Adipocyte (in vitro differentiated cells): ENCODE data around the gene CDC42BPA.

ENCODE experiments used
- DNase-seq: peaks from one replicate; pipeline ENCODE4 v3.0.0-alpha.2; 2015; ENCODE audit warnings: low read depth
- H3K27me3 ChIP-seq: replicated peaks from 2 replicates; pipeline ENCODE4 v1.7.0; 2013; ENCODE audit warnings: mild to moderate bottlenecking, low read length, moderate library complexity; ENCODE audit not compliant: control insufficient read depth, insufficient read depth
- H3K36me3 ChIP-seq: 2 replicates; pipeline ENCODE4 v1.7.0; 2013; ENCODE audit warnings: low read length, mild to moderate bottlenecking, moderate library complexity; ENCODE audit not compliant: control insufficient read depth, insufficient read depth, severe bottlenecking
- H3K4me1 ChIP-seq: 2 replicates; pipeline ENCODE4 v1.7.0; 2013; ENCODE audit warnings: mild to moderate bottlenecking, low read length, moderate library complexity; ENCODE audit not compliant: control insufficient read depth, insufficient read depth
- H3K4me3 ChIP-seq: 2 replicates; pipeline ENCODE4 v1.7.0; 2013; ENCODE audit warnings: mild to moderate bottlenecking, low read length, moderate library complexity
- H3K9ac ChIP-seq: 2 replicates; pipeline ENCODE4 v1.7.0; 2013; ENCODE audit warnings: mild to moderate bottlenecking, low read length, moderate library complexity
- H3K9me3 ChIP-seq: 2 replicates; pipeline ENCODE4 v1.7.0; 2013; ENCODE audit warnings: mild to moderate bottlenecking, low read length, moderate library complexity; ENCODE audit not compliant: control insufficient read depth

The CDC42BPA gene

DNA sequence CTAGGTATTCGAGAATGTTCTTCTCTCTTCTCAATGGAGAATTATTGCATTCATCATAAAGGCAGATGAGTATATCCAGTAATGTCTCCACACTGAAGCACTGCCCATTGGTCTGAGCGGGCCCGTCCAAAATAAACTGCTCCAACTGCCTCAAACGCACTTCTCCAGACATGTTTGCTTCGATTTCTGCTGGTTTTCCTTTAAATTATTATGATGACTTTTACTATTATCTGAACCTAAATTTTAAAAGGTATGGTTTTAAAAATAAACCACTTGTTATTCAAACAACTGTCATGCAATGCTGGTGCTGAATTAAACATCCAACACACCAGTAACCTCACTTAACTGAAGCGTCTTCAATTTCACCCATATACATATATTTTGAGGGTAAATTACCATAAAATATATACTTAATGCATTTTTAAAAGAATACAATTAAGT is 1.3 kb downstream of the CDC42BPA start:
- peak; percentile 54 for DNase-seq
- Histone ChIP-seq H3K27me3 (no peaks in the 10 kb centered on the region), H3K4me3 (peak overlapping the region; percentile 97), H3K36me3 (no peaks in the 10 kb centered on the region), H3K9ac (peak overlapping the region; percentile 95), H3K4me1 (peaks cover 12% of the 10 kb centered on the region), H3K9me3 (no peaks in the 10 kb centered on the region)

DNA sequence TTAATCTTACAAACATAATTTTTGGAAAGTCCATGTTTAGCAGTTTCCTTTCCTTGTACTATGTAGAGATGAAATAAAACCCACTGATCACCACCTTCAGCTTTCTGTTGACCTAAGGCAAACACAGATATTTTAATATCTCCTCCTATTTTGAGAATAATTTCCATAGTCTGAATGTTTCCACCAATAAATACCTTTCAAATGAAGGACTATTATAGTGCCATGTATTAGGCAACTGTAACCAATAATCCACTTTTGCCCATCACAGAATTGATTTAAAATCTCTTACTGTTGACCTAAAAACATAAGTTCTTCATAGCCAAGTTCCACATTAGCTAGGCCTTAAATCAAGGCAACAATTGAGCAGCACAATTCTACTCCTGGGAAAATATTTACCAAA is 1.8 kb downstream of the CDC42BPA start:
- DNase-seq, result peak; percentile 12
- H3K4me1 ChIP-seq, result peaks cover 12% of the 10 kb centered on the region
- H3K36me3 ChIP-seq, result no peaks in the 10 kb centered on the region
- H3K9ac ChIP-seq, result peak overlapping the region; percentile 95
- no peaks in the 10 kb centered on the region for H3K27me3 ChIP-seq
- H3K4me3 ChIP-seq, result peak overlapping the region; percentile 97
- no peaks in the 10 kb centered on the region for H3K9me3 ChIP-seq

DNA sequence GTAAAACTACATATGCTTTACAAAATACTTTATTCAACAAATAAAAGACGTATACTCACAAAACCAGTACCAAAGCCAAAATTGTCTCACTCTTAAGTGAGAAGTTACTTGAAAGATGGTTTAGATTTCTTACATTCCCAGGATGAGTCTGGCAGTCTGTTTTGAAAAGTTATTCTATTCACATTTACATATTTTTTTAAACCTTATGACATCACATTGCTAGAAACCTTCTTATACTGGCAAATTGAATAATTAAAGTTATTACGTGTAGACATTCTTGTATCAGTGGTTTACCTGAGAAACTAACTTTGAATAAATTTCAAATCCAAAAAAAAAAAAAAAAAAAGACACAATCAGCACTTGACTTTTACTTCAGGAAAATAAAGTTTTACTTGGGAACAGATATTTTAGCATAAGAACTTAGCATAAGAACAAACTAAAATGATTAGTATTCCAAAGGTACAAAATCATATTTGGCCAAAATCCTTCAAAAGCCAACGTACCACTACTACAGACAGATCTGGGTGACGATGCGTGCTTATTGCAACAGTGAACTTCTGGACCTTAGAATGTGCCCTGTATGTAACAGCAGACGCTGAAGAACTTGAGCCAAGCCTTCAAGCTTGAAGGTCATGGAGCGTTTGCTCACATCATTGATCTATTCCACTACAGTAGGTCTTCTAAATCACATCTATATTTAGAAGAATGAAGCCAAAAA is 2.5 kb downstream of the CDC42BPA start:
- Histone ChIP-seq H3K27me3 (no peaks in the 10 kb centered on the region), H3K9me3 (no peaks in the 10 kb centered on the region), H3K4me3 (peak overlapping the region; percentile 97), H3K4me1 (peaks cover 12% of the 10 kb centered on the region), H3K36me3 (no peaks in the 10 kb centered on the region), H3K9ac (peak overlapping the region; percentile 95)
- DNase-seq, result peak; percentile 92

DNA sequence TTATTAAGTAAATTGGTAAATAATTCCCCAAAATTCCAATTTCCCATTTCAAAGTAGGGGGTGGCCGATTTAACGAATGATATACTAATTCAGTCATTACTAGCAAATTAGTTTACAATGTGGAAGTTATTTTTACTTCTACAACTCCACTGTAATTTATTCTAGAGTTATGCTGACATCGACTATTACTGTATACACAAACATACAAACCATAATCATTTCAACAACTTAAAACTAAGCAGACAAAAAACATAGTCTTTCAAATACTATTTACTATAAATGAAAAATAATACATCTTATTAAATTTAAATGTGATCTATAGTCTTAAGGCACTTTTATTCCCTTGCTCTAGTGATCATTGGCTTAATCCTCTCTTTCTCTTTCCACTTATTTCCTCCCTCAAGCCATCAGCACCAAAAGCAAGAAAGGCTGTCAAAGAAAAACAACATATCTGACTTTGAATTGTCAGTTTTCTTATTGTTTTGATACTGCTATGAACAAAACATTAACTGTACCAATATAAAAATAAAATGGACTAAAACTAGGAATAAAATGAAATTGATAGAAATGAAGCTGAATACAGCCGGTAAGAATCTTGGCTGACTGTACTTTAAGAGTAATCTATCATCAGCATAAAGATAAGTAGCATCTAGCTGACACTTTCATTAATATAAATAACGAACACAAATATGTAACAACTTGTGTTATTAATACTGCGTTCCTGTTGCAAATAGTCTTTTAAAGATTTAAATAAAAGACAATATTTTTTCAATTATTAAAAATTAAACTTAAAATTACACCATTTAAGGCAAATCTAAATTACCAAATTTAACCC is 4.1 kb downstream of the CDC42BPA start:
- peaks cover 11% of the 10 kb centered on the region for H3K4me1 ChIP-seq
- peak overlapping the region; percentile 97 for H3K4me3 ChIP-seq
- no peaks in the 10 kb centered on the region for H3K27me3 ChIP-seq
- peak overlapping the region; percentile 95 for H3K9ac ChIP-seq
- no peaks in the 10 kb centered on the region for H3K9me3 ChIP-seq
- H3K36me3 ChIP-seq, result no peaks in the 10 kb centered on the region
- DNase-seq, result no peak

DNA sequence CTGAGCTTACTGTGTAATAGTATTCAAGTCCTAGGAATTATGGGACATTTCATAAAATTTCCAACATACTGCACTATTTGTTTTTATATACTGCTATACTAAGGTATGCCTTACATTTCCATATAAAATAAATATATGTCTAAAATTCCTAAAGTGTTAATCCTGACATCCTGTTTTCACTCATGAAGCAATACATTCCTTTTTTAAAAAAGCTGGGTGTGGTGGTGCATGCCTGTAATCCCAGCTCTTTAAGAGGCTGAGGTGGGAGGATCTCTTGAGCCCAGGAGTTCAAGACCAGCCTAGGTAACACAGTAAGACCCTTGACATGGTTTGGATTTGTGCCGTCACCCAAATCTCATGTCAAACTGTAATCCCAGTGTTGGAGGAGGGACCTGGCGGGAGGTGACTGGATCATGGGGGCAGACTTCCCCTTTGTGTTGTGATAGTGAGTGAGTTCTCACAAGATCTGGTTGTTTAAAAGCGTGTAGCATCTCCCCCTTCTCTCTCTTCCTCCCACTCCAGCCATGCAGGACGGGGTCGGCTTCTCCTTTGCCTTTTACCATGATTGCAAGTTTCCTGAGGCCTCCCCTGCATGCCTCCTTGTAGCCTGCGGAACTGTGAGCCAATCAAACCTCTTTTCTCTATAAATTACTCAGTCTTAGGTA is 5.8 kb downstream of the CDC42BPA start:
- Histone ChIP-seq H3K27me3 (no peaks in the 10 kb centered on the region), H3K9ac (no peak overlapping the region), H3K36me3 (no peaks in the 10 kb centered on the region), H3K4me1 (peaks cover 19% of the 10 kb centered on the region), H3K4me3 (no peak overlapping the region), H3K9me3 (no peaks in the 10 kb centered on the region)
- DNase-seq, result no peak

DNA sequence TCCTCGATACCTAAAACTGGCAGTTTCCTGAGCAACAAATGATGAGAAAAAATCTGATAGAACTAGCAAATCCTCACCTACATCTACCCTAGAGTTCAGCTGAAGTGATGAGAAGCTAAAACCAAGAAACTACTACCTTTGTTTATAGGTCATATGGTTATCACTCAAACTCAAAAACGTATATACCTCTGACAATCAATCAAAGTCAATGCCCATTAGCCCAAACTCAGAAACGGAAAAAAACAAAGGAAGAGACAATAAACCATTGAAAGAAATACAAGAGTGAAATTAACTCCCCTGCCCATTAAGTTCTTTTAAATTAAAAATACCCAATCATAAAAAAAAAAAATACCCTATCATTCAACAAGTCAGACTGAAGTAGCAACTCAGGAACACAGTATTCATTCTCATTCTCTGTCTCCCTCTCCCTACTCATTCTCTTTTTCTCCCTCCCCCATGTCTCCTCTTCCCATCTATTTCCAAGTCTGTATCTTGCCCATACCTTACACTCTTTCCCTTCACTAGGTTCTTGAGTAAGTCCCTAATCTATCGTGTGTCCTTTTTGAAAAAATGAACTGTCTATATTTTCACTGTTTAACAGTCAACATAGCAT is 6.8 kb downstream of the CDC42BPA start:
- H3K27me3 ChIP-seq, result no peaks in the 10 kb centered on the region
- H3K9me3 ChIP-seq, result no peaks in the 10 kb centered on the region
- no peak for DNase-seq
- H3K4me3 ChIP-seq, result no peak overlapping the region
- no peak overlapping the region for H3K9ac ChIP-seq
- H3K4me1 ChIP-seq, result peaks cover 19% of the 10 kb centered on the region
- no peaks in the 10 kb centered on the region for H3K36me3 ChIP-seq

DNA sequence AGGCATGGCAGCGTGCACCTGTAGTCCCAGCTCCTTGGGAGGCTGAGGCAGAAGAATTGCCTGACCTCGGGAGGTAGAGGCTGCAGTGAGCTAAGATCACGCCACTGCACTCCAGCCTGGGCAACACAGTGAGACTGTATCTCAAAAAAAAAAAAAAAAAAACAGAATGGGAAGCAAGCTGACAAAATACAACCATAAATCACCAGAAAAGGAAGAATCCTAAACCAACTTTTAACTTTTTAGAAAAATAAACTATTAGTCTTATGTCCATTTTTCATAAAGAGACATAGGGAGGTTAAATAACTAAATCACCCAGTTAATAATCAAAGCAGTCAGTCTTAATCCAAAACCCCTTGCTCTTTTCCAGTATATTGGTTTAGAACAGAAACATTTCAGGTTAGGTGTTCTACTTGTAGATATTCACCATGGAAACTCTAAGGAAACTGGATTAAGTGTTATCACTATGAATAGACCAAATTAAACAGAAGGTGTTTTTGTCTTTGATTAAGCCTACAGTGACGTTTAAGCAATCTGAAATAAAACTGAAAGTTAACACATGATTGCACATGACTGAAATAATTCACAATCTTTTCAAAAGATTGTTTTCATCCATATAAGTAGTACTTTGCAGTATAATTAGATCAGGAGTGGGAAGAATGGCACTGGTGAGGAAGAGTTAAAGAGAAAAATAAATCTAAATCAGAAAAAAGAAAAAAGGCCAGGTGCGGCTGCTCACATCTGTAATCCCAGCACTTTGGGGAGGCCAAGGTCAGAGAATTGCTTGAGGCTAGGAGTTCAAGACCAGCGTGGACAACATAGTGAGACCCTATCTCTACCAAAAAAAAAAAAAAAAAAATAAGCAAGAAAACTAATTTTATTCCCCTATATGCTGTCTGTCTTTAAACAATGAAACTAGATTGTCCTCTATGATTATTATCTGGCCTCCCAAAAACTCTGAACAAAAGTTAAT is 9.6 kb downstream of the CDC42BPA start:
- Histone ChIP-seq H3K4me3 (no peak overlapping the region), H3K9me3 (no peaks in the 10 kb centered on the region), H3K36me3 (no peaks in the 10 kb centered on the region), H3K9ac (no peak overlapping the region), H3K4me1 (peaks cover 12% of the 10 kb centered on the region), H3K27me3 (no peaks in the 10 kb centered on the region)
- DNase-seq, result no peak

DNA sequence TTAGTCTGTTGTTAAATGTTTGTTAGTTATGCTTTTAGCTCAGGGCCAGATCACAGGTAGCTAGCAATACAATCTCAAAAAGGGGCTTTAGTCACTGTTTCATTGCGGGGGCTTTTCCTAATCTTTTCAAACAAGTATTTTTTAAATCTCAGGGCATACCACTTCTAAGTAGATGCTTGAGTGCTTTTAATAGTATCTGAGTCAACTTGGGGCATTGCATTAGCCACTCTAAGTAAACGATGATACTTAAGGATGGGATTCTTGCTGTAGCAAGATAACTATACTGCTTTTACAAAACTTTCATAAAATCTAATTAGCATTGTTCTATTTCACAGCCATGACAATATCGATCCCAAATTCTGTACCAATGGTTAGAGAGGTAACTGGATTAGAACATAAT is 11.6 kb downstream of the CDC42BPA start:
- Histone ChIP-seq H3K4me1 (peaks cover 11% of the 10 kb centered on the region), H3K9ac (no peak overlapping the region), H3K36me3 (no peaks in the 10 kb centered on the region), H3K4me3 (no peak overlapping the region), H3K9me3 (no peaks in the 10 kb centered on the region), H3K27me3 (no peaks in the 10 kb centered on the region)
- DNase-seq, result no peak

DNA sequence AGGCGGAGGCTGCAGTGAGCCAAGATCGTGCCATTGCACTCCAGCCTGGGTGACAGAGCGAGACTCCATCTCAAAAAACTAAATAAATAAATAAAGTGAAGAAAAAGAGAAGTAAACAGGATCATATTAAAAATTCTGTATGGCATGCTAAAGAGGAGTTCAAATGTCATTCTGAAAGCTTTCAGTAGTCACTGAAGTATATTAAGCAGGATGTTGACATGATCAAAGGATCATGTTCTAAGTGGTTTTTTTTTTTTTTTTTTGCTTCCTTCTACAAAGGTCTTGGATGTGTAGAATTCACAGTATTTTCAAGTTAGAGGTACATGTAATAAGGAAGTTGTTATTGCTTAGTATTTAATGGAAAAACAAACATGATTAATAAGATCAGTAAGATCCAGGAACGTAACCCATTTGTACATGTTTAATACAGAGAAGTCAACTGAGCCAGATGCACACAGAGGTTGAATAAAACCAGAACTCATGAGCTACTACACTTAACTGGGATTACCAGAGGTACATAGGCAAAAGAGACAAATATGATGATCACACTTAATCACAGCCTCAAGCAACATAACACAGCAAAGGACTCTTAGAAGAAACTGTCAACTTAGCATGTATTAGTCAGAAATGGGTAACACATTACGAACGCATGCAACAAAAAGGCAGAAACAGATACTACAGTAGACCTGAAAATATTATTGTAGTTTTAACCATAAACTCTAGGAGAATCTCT is 12.2 kb downstream of the CDC42BPA start:
- Histone ChIP-seq H3K27me3 (no peaks in the 10 kb centered on the region), H3K4me3 (no peak overlapping the region), H3K36me3 (no peaks in the 10 kb centered on the region), H3K4me1 (peaks cover 11% of the 10 kb centered on the region), H3K9me3 (no peaks in the 10 kb centered on the region), H3K9ac (no peak overlapping the region)
- no peak for DNase-seq

DNA sequence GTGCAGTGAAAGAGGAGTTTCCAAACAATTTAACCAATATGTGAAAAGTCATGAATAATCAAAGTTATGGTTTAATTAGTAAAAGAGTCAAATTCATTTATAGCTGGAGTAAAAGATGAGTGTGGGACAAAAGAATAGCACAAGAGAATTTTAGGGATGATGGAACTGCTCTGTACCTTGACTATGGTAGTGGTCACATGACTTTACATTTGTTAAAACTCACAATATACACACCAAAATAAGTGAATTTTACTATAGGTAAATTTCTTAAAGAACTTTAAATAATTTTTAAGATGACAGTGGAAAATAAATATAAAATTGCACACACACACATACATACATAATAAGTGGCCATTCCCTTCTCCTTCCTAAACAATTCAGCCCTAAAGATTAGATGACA is 13.6 kb downstream of the CDC42BPA start:
- Histone ChIP-seq H3K4me1 (peaks cover 12% of the 10 kb centered on the region), H3K27me3 (no peaks in the 10 kb centered on the region), H3K36me3 (no peaks in the 10 kb centered on the region), H3K4me3 (no peak overlapping the region), H3K9ac (no peak overlapping the region), H3K9me3 (no peaks in the 10 kb centered on the region)
- no peak for DNase-seq
